T-cell (primary cell): ENCODE results near the gene SPEG. TPM values are rescaled to one million over a fixed set of nuclear protein-coding genes. Genes with fewer than 3 reads are reported as not detected.

ENCODE experiments used
- ATAC-seq, 4 experiments: fragments of 200-7000 bp in 3 of 4; fragments of 150-1000 bp in 1 of 4; cut with Tn5 transposase; replicated peaks in 1 of 4; 1 replicate in 3 of 4; 2 replicates in 1 of 4; pipeline ENCODE4 v1.10.0; 2021; ENCODE audit warnings: moderate library complexity in 3 of 4, mild to moderate bottlenecking in 2 of 4, moderate number of reproducible peaks in 1 of 4
- CTCF ChIA-PET, 2 donors: fragments of 300-600 bp; sonication (Branson Sonifier 250); formaldehyde crosslinking; loops; one replicate each; lab custom pipeline; 2022; ENCODE audit warnings: antibody characterized with exemption in 2 of 2; lab: Charles Lee
- POLR2A ChIA-PET, 2 donors: fragments of 300-600 bp; sonication (Branson Sonifier 250); formaldehyde crosslinking; loops; one replicate each; lab custom pipeline; 2022; ENCODE audit warnings: antibody characterized with exemption in 2 of 2; lab: Charles Lee
- DNase-seq, 35 experiments: peaks; one replicate each; pipeline versions ENCODE4 v3.0.0 to v3.0.0-alpha.2; 2013 to 2023
- H3K27ac ChIP-seq: one replicate; pipeline ENCODE4 v1.5.1; 2013; ENCODE audit warnings: low read length
- H3K27me3 ChIP-seq, 2 experiments: replicated peaks in 1 of 2; 1 replicate in 1 of 2; 2 replicates in 1 of 2; pipeline versions ENCODE4 v1.6.1 to v1.7.0; 2013; ENCODE audit warnings: low read length in 1 of 2, mixed read lengths in 1 of 2; ENCODE audit not compliant: control insufficient read depth in 2 of 2, insufficient read depth in 2 of 2; ENCODE audit errors: extremely low read depth in 1 of 2
- H3K36me3 ChIP-seq, 2 donors: 1 replicate in 1 of 2; 2 replicates in 1 of 2; pipeline versions ENCODE4 v1.6.1 to v1.7.0; 2013; ENCODE audit warnings: low read length in 1 of 2; ENCODE audit not compliant: control insufficient read depth in 2 of 2, insufficient read depth in 1 of 2; ENCODE audit errors: extremely low read depth in 1 of 2
- H3K4me1 ChIP-seq, 2 experiments: 1 replicate in 1 of 2; 2 replicates in 1 of 2; pipeline versions ENCODE4 v1.6.1 to v1.7.0; 2013; ENCODE audit warnings: low read length in 2 of 2, mixed read lengths in 1 of 2; ENCODE audit not compliant: insufficient read depth in 2 of 2, control insufficient read depth in 1 of 2; ENCODE audit errors: extremely low read depth in 1 of 2
- H3K4me3 ChIP-seq, 2 donors: 1 replicate in 1 of 2; 2 replicates in 1 of 2; pipeline versions ENCODE4 v1.5.1 to v1.7.0; 2013; ENCODE audit warnings: mild to moderate bottlenecking in 2 of 2, low read length in 1 of 2, moderate library complexity in 1 of 2; ENCODE audit not compliant: control insufficient read depth in 1 of 2; ENCODE audit errors: extremely low read depth in 1 of 2
- H3K9me3 ChIP-seq: 2 replicates; pipeline ENCODE4 v1.7.0; 2013
- H3K27ac Mint-ChIP-seq, 2 donors: one replicate each; pipeline ENCODE4 v1.8.0; 2020 to 2021; ENCODE audit warnings: mild to moderate bottlenecking in 2 of 2, mixed read lengths in 2 of 2
- H3K27me3 Mint-ChIP-seq, 2 donors: one replicate each; pipeline ENCODE4 v1.8.0; 2021 to 2022; ENCODE audit warnings: mixed read lengths in 2 of 2
- H3K36me3 Mint-ChIP-seq: one replicate; pipeline ENCODE4 v1.8.0; 2021; ENCODE audit warnings: mixed read lengths
- H3K4me1 Mint-ChIP-seq, 3 donors: one replicate each; pipeline ENCODE4 v1.8.0; 2020 to 2022; ENCODE audit warnings: mixed read lengths in 3 of 3, mild to moderate bottlenecking in 1 of 3
- H3K4me3 Mint-ChIP-seq, 3 donors: one replicate each; pipeline ENCODE4 v1.8.0; 2020 to 2022; ENCODE audit warnings: mild to moderate bottlenecking in 3 of 3, mixed read lengths in 3 of 3, moderate library complexity in 3 of 3
- H3K9me3 Mint-ChIP-seq, 3 donors: one replicate each; pipeline ENCODE4 v1.8.0; 2020 to 2022; ENCODE audit warnings: mixed read lengths in 3 of 3
- WGBS: methylation state at CpG from one replicate; pipeline ENCODE4 v1.1.5; 2013; ENCODE audit warnings: missing lambda C conversion rate; ENCODE audit not compliant: insufficient coverage; 5-methylcytosine and 5-hydroxymethylcytosine counted together
- total RNA-seq, 35 experiments: library from RNA in 6 of 35; stranded (reverse) in 6 of 35; fragments of 120-200 nt in 1 of 35; gene quantifications; one replicate each; pipeline versions ENCODE4 v1.2.1 to v1.2.4 and lab custom pipeline; 2013 to 2026

The SPEG gene
- total RNA-seq, 5 donors from 2014 or later (not counting 1 experiment from before 2014, with no cell fraction given), result 13.8 to 23.9 (median 18.9) TPM

DNA sequence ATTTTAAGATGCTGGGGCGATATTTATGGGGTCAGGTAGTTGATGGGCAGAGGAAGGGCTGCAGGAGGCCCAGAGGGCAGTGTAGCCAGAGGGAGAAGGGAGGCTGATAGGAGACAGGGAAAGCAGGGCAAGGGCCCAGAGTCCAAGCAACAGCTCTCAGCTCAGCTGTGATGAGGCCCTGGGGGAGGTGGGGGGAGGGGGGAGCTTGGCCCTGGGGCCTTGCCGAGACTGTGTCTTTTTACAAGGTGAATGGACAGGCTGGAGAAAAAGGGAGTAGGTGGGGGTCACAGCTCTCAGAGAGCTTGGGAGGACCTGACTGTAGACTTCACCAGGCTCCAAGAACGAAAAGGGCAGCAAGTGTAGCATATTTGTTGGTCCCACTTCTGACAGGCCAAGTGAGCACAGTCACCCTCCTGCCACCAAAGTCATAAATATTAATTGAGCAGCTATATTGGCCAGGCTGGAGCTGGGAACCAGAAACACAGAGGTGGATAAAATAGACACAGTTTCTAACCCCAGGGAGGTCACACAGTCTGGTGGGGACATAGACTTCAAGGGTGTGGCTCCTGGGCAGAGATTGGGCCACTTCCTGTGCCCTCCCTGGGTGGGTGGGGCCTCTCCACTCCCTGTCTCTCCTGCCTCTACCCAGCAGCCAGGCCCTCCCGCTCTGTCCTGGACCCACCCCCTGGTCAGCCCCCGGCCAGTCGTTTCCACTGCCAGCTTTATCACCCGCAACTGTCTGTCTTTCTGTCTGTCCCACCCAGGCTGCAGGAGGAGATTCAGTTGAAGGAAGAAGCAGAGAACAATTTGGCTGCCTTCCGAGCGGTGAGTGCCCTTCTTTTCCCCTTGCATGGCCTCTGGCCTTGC is 15.1 kb upstream of the SPEG start:
- 86% methylated on average over 4 of the region's 9 CpGs for WGBS
- peaks cover 0 to 5% (median 4%) of the 10 kb centered on the region in 3 donors for H3K4me1 Mint-ChIP-seq
- H3K4me1 ChIP-seq, result peaks cover 2 to 5% of the 10 kb centered on the region in 2 experiments
- no peak overlapping the region for H3K27ac Mint-ChIP-seq
- no peaks in the 10 kb centered on the region for H3K36me3 Mint-ChIP-seq
- H3K4me3 ChIP-seq, result no peak overlapping the region
- peaks cover 11 to 55% of the 10 kb centered on the region in 2 experiments for H3K27me3 ChIP-seq
- H3K36me3 ChIP-seq, result no peaks in the 10 kb centered on the region
- H3K4me3 Mint-ChIP-seq, result peak overlapping the region in 2 of 3 donors; percentile 17 to 21
- no peak overlapping the region for H3K27ac ChIP-seq
- CTCF ChIA-PET, result interaction anchor here in 1 of 2 donors (0.6 to 1.2 kb wide), 2 partner anchors 12 to 453 kb away, joined by 3 to 5 read pairs; no protein-coding TSS in a partner anchor
- no peaks in the 10 kb centered on the region for H3K9me3 Mint-ChIP-seq
- no peak for ATAC-seq
- DNase-seq, result no peak
- POLR2A ChIA-PET, result no interaction called here
- H3K27me3 Mint-ChIP-seq, result peaks cover 33 to 43% of the 10 kb centered on the region in 2 donors
- no peaks in the 10 kb centered on the region for H3K9me3 ChIP-seq

GRCh38 chr2:219420687-219421086 is 14.0 kb upstream of the SPEG start:
- Histone ChIP-seq H3K27ac (no peak overlapping the region), H3K9me3 (no peaks in the 10 kb centered on the region), H3K4me3 (no peak overlapping the region), H3K36me3 (no peaks in the 10 kb centered on the region), H3K4me1 (peaks cover 2 to 5% of the 10 kb centered on the region in 2 experiments), H3K27me3 (peaks cover 11 to 63% of the 10 kb centered on the region in 2 experiments)
- Mint-ChIP-seq H3K4me1 (peaks cover 0 to 5% (median 4%) of the 10 kb centered on the region in 3 donors), H3K9me3 (no peaks in the 10 kb centered on the region), H3K27me3 (peaks cover 34 to 53% of the 10 kb centered on the region in 2 donors), H3K27ac (no peak overlapping the region), H3K4me3 (no peak overlapping the region), H3K36me3 (no peaks in the 10 kb centered on the region)
- ChIA-PET POLR2A (no interaction called here), CTCF (no interaction called here)
- ATAC-seq (no peak), DNase-seq (no peak)
- 86% methylated on average over 8 of the region's 8 CpGs for WGBS

DNA sequence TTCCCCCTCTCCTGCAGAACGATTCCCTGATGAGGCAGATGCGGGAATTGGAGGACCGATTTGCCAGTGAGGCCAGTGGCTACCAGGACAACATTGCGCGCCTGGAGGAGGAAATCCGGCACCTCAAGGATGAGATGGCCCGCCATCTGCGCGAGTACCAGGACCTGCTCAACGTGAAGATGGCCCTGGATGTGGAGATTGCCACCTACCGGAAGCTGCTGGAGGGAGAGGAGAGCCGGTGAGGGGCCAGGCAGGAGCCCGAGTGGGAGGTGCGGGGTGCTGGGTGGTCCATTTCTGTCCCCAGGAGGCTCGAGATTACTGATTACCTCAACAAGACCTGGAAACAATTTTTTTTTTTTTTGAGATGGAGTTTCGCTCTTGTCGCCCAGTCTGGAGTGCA is 13.3 kb upstream of the SPEG start:
- Mint-ChIP-seq H3K36me3 (no peaks in the 10 kb centered on the region), H3K9me3 (no peaks in the 10 kb centered on the region), H3K4me1 (peaks cover 0 to 5% (median 4%) of the 10 kb centered on the region in 3 donors), H3K4me3 (no peak overlapping the region), H3K27ac (no peak overlapping the region), H3K27me3 (peaks cover 38 to 56% of the 10 kb centered on the region in 2 donors)
- Histone ChIP-seq H3K36me3 (no peaks in the 10 kb centered on the region), H3K4me1 (peaks cover 2 to 5% of the 10 kb centered on the region in 2 experiments), H3K27ac (no peak overlapping the region), H3K27me3 (peaks cover 11 to 69% of the 10 kb centered on the region in 2 experiments), H3K9me3 (no peaks in the 10 kb centered on the region), H3K4me3 (no peak overlapping the region)
- CTCF ChIA-PET, result no interaction called here
- 91% methylated on average over 13 of the region's 17 CpGs for WGBS
- ATAC-seq, result no peak
- no peak for DNase-seq
- POLR2A ChIA-PET, result no interaction called here

GRCh38 chr2:219422952-219423534 is 11.6 kb upstream of the SPEG start:
- Mint-ChIP-seq H3K36me3 (no peaks in the 10 kb centered on the region), H3K9me3 (no peaks in the 10 kb centered on the region), H3K27ac (no peak overlapping the region), H3K4me1 (peaks cover 0 to 5% (median 4%) of the 10 kb centered on the region in 3 donors), H3K4me3 (no peak overlapping the region), H3K27me3 (peaks cover 35 to 56% of the 10 kb centered on the region in 2 donors)
- H3K4me1 ChIP-seq, result peaks cover 2 to 5% of the 10 kb centered on the region in 2 experiments
- ATAC-seq (no peak), DNase-seq (no peak)
- H3K27ac ChIP-seq, result no peak overlapping the region
- ChIA-PET CTCF (no interaction called here), POLR2A (no interaction called here)
- WGBS, result 89% methylated on average over 6 of the region's 8 CpGs
- H3K4me3 ChIP-seq, result no peak overlapping the region
- H3K27me3 ChIP-seq, result peaks cover 6 to 61% of the 10 kb centered on the region in 2 experiments
- no peaks in the 10 kb centered on the region for H3K9me3 ChIP-seq
- no peaks in the 10 kb centered on the region for H3K36me3 ChIP-seq

DNA sequence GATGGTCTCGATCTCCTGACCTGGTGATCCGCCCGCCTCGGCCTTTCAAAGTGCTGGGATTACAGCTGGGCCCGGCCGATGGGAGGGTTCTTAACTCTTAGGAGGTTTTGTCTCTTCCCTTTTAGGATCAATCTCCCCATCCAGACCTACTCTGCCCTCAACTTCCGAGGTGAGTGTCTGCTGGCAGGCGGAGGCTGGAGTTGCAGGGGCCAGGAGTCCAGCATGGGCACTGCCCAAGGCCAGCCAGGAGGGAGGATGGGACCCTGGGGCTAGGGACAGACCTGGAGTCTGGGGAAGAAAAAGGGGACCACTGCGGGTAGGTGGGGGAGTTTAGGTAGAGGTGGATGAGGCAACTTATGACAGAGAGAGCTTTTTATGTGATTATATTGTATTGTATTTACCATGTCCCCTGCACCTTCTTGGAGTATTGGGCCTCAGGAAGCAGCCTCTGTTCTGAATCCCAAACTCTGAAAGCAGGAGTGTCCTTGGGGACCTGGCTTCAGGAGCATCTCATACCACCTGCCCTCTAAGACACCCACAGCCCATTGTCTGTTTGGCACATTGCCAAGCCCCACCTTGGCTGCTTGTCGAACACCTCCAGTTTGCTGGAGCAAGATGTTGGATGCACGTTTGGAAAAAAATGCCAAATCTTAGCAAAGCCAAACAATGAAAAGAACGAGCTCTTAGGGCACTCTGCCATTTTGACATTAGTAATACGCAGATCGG is 10.8 kb upstream of the SPEG start:
- no peaks in the 10 kb centered on the region for H3K9me3 ChIP-seq
- peaks cover 6 to 56% of the 10 kb centered on the region in 2 experiments for H3K27me3 ChIP-seq
- Mint-ChIP-seq H3K4me3 (no peak overlapping the region), H3K9me3 (no peaks in the 10 kb centered on the region), H3K27me3 (peaks cover 35 to 55% of the 10 kb centered on the region in 2 donors), H3K36me3 (no peaks in the 10 kb centered on the region), H3K27ac (no peak overlapping the region), H3K4me1 (peaks cover 0 to 5% (median 4%) of the 10 kb centered on the region in 3 donors)
- H3K4me1 ChIP-seq, result peaks cover 0 to 2% of the 10 kb centered on the region in 2 experiments
- no peak overlapping the region for H3K27ac ChIP-seq
- WGBS, result 74% methylated on average over 5 of the region's 14 CpGs
- ATAC-seq (no peak), DNase-seq (no peak)
- ChIA-PET POLR2A (interaction anchor here in 1 of 2 donors (0.5 kb wide), 1 partner anchor 408 kb away, joined by 6 read pairs; no protein-coding TSS in a partner anchor), CTCF (interaction anchor here in 1 of 2 donors (0.5 kb wide), 1 partner anchor 35 kb away, joined by 3 read pairs; no protein-coding TSS in a partner anchor)
- H3K4me3 ChIP-seq, result no peak overlapping the region
- no peaks in the 10 kb centered on the region for H3K36me3 ChIP-seq
